PC-3 (cell line): ENCODE results near the gene AURKB. TPM values are rescaled to one million over a fixed set of nuclear protein-coding genes. Genes with fewer than 3 reads are reported as not detected.
A peak's percentile ranks its signal among the peaks of the same experiment; 100 is the strongest.

Source experiments
- ATAC-seq: fragments of 200-7000 bp; cut with Tn5 transposase; 2 replicates; pipeline ENCODE4 v1.9.1; 2020; ENCODE audit warnings: mild to moderate bottlenecking, moderate library complexity
- BruUV-seq: library from RNA; stranded (reverse); fragments of 400-500 nt; replicated peaks from 2 replicates; lab custom pipeline; 2021; lab: Mats Ljungman, UMichigan
- CTCF ChIA-PET: fragments of 300-600 bp; sonication (Branson Sonifier 250); formaldehyde crosslinking; loops from one replicate; lab custom pipeline; 2022; ENCODE audit warnings: antibody characterized with exemption; lab: Charles Lee
- POLR2A ChIA-PET: fragments of 300-600 bp; sonication (Branson Sonifier 250); formaldehyde crosslinking; loops from one replicate; lab custom pipeline; 2022; ENCODE audit warnings: antibody characterized with exemption; ENCODE audit not compliant: unreplicated experiment; lab: Charles Lee
- DNase-seq: peaks from one replicate; pipeline ENCODE4 v3.0.0-alpha.2; 2015
- H2AFZ ChIP-seq: fragments of 300-600 bp; sonication (generic); 2 replicates; pipeline ENCODE4 v1.6.0; 2016; ENCODE audit warnings: antibody characterized with exemption, low read length
- H3F3A ChIP-seq: fragments of 300-600 bp; sonication (generic); one replicate; pipeline ENCODE4 v1.6.0; 2017; ENCODE audit warnings: antibody characterized with exemption, low read length, control low read depth, mild to moderate bottlenecking; ENCODE audit not compliant: unreplicated experiment
- H3K27ac ChIP-seq: fragments of 300-600 bp; sonication (generic); 2 replicates; pipeline ENCODE4 v1.5.1; 2016; ENCODE audit warnings: mild to moderate bottlenecking, low read length
- H3K27me3 ChIP-seq: fragments of 300-600 bp; sonication (generic); 2 replicates; pipeline ENCODE4 v1.6.1; 2016; ENCODE audit warnings: low read length, mixed read lengths
- H3K36me3 ChIP-seq: fragments of 300-600 bp; sonication (generic); 2 replicates; pipeline ENCODE4 v1.6.1; 2016; ENCODE audit warnings: low read depth, mixed run types, low read length, mixed read lengths
- H3K4me1 ChIP-seq: fragments of 300-600 bp; sonication (generic); 2 replicates; pipeline ENCODE4 v1.5.1; 2016; ENCODE audit warnings: low read length; ENCODE audit not compliant: insufficient read depth
- H3K4me2 ChIP-seq: fragments of 300-600 bp; sonication (generic); 2 replicates; pipeline ENCODE4 v1.6.0; 2016; ENCODE audit warnings: low read length
- H3K4me3 ChIP-seq: fragments of 300-600 bp; sonication (generic); 2 replicates; pipeline ENCODE4 v1.5.1; 2016; ENCODE audit warnings: mild to moderate bottlenecking, low read length, mixed read lengths
- H3K79me2 ChIP-seq: fragments of 300-600 bp; sonication (generic); 2 replicates; pipeline ENCODE4 v1.6.1; 2017; ENCODE audit warnings: low read length, mixed read lengths
- H3K9ac ChIP-seq: fragments of 300-600 bp; sonication (generic); 2 replicates; pipeline ENCODE4 v1.6.0; 2016; ENCODE audit warnings: mild to moderate bottlenecking, low read length
- H3K9me2 ChIP-seq: fragments of 300-600 bp; sonication (generic); replicated peaks from 2 replicates; pipeline ENCODE4 v1.6.1; 2016; ENCODE audit warnings: mixed run types, low read length, mixed read lengths
- H3K9me3 ChIP-seq: fragments of 300-600 bp; sonication (generic); 2 replicates; pipeline ENCODE4 v1.6.1; 2016; ENCODE audit warnings: low read length, mixed read lengths
- H4K20me1 ChIP-seq: fragments of 300-600 bp; sonication (generic); 2 replicates; pipeline ENCODE4 v1.6.1; 2016; ENCODE audit warnings: low read length, mixed read lengths
- EZH2 ChIP-seq: fragments of 300-600 bp; sonication (generic); IDR thresholded peaks from one replicate; pipeline ENCODE4 v1.6.1; 2017; ENCODE audit warnings: antibody characterized with exemption, mild to moderate bottlenecking, low read length; ENCODE audit not compliant: unreplicated experiment
- EZH2phosphoT487 ChIP-seq: fragments of 300-600 bp; sonication (generic); IDR thresholded peaks from 2 replicates; pipeline ENCODE4 v1.6.1; 2018; ENCODE audit warnings: mild to moderate bottlenecking, antibody characterized with exemption, low read length, borderline replicate concordance
- intact Hi-C: fragments of 100-400 bp; cut with micrococcal nuclease; formaldehyde crosslinking; loops from 2 replicates; pipeline ENCODE4 v1.9.0; 2023
- total RNA-seq: library from RNA; depleted of rRNA; stranded (reverse); fragments of >200 nt; gene quantifications from 2 replicates; pipeline ENCODE4 v1.2.3, GENCODE V29; 2014
- TF ChIP-seq, protein P1 (sequence below): fragments of 300-600 bp; sonication (generic); conservative IDR thresholded peaks from 2 replicates; pipeline ENCODE4 v1.5.1; 2017; ENCODE audit warnings: antibody characterized with exemption, low read depth, mild to moderate bottlenecking, low read length

AURKB gene
- total RNA-seq, 1 experiment from 2014 or later, result 82.9 TPM

DNA sequence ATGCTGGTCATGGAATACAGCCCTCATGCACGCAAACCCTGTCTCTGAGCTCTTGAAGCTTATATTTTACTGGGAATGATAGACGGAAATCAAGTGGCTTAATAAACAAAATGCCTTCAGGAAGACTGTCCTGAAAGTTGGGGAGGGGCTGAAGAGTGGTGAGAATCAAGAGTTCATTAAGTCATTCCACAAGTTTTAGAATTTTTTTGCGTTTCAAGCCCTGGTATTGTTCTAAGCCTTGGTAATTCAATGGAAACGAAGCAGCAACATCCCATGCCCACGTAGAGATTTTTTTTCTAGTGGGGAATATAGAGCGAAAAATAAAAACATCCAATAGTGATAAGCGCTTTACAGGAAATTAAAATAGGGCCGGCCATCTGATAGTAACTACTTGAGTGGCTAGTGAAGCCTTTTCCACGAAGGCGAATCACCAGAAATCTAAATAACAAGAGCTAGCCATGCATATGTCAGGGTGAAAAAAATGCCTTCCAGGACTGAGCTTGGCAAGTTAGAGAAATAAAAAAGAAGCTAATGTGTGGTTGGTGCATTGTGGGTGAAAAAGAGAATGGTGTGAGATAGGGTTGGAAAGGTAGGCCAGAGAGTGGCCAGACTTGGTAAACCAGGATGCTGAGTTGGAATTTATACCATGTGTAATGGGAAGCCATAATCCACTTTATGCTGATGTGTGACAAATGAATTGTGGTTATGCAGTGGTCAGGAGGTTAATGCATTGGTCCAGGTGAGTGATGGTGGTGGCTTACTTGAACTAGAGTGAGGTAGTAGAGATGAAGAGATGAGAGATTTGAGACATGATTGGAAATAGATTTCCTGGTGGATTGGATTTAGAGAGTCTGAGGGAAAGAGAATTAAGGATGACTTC is 39.5 kb upstream of the AURKB start:
- no peaks in the 10 kb centered on the region for H4K20me1 ChIP-seq
- TF ChIP-seq, protein P1, sequence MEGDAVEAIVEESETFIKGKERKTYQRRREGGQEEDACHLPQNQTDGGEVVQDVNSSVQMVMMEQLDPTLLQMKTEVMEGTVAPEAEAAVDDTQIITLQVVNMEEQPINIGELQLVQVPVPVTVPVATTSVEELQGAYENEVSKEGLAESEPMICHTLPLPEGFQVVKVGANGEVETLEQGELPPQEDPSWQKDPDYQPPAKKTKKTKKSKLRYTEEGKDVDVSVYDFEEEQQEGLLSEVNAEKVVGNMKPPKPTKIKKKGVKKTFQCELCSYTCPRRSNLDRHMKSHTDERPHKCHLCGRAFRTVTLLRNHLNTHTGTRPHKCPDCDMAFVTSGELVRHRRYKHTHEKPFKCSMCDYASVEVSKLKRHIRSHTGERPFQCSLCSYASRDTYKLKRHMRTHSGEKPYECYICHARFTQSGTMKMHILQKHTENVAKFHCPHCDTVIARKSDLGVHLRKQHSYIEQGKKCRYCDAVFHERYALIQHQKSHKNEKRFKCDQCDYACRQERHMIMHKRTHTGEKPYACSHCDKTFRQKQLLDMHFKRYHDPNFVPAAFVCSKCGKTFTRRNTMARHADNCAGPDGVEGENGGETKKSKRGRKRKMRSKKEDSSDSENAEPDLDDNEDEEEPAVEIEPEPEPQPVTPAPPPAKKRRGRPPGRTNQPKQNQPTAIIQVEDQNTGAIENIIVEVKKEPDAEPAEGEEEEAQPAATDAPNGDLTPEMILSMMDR, result no peak
- TF ChIP-seq EZH2phosphoT487, result no peak
- no peak for TF ChIP-seq EZH2
- DNase-seq (peak; percentile 18), ATAC-seq (no peak)
- H3F3A ChIP-seq, result no peaks in the 10 kb centered on the region
- peak overlapping the region; percentile 90 for H3K4me2 ChIP-seq
- peaks cover 4% of the 10 kb centered on the region; the same call in 1 of the 2 replicates for H3K36me3 ChIP-seq
- intact Hi-C loops, result loop anchor here (2.0 kb wide), 2 partner anchors 45 to 63 kb away; partner anchors contain the start of gene SLC25A35
- H3K27me3 ChIP-seq, result no peaks in the 10 kb centered on the region
- no peaks in the 10 kb centered on the region for H3K9me3 ChIP-seq
- peaks cover 10% of the 10 kb centered on the region for H3K4me1 ChIP-seq
- TSS peak; percentile 78 for BruUV-seq
- peak overlapping the region; percentile 98 for H3K9ac ChIP-seq
- peaks cover 56% of the 10 kb centered on the region for H3K79me2 ChIP-seq
- ChIA-PET CTCF (no interaction called here), POLR2A (interaction anchor here (0.6 to 2.0 kb wide), 2 partner anchors 45 to 60 kb away, joined by 3 to 7 read pairs; partner anchors contain the start of genes BORCS6 and SLC25A35)
- H3K4me3 ChIP-seq, result peak overlapping the region; percentile 100
- H3K27ac ChIP-seq, result peak overlapping the region; percentile 94
- peak overlapping the region; percentile 80 for H2AFZ ChIP-seq
- no peaks in the 10 kb centered on the region for H3K9me2 ChIP-seq

- DNase-seq (peak; percentile 93), ATAC-seq (peak; percentile 59)
- Histone ChIP-seq H2AFZ (peak within 1 kb of the TSS; percentile 80), H3K4me3 (peak within 1 kb of the TSS; percentile 100), H3K9me3 (no peaks in the 10 kb centered on the region), H3K9me2 (no peaks in the 10 kb centered on the region), H3K36me3 (peaks cover 3% of the 10 kb centered on the region; the same call in 1 of the 2 replicates), H3K79me2 (peaks cover 58% of the 10 kb centered on the region), H3K9ac (peak within 1 kb of the TSS; percentile 98), H3K4me2 (peak within 1 kb of the TSS; percentile 90), H4K20me1 (no peaks in the 10 kb centered on the region), H3K27me3 (no peaks in the 10 kb centered on the region), H3K4me1 (peaks cover 10% of the 10 kb centered on the region), H3F3A (no peaks in the 10 kb centered on the region), H3K27ac (peak within 1 kb of the TSS; percentile 94)
- ChIA-PET POLR2A (interaction anchor here (2.0 kb wide), 1 partner anchor 46 kb away, joined by 7 read pairs; the partner anchor contains the start of gene SLC25A35), CTCF (no interaction called here)
- TF ChIP-seq, protein P1, result no peak
- TF ChIP-seq EZH2 (no peak), EZH2phosphoT487 (no peak)
- TSS peak; percentile 31 for BruUV-seq
- intact Hi-C loops, result loop anchor here (2.0 kb wide), 2 partner anchors 46 to 62 kb away; partner anchors contain the start of gene SLC25A35
These were observed 38.6 kb upstream of the AURKB start, which contains the start of gene PFAS for GRCh38 chr17:8248751-8249607. PFAS (plus strand) TSS chr17:8249289; CDS start chr17:8253938, 4,649 bp downstream.
